ENCODE data around the gene MYO1H. TPM values are rescaled to one million over a fixed set of nuclear protein-coding genes. Genes with fewer than 3 reads are reported as not detected.

The MYO1H gene
- total RNA-seq, 1 experiment from 2014 or later: 0.26 TPM

GRCh38 chr12:109458086-109458485, 110.4 kb downstream of the MYO1H start:
- WGBS (ENCODE audit: extremely low coverage, insufficient read length, low lambda C conversion rate): no CpG with 5 or more reads among the region's 4 CpGs
- Histone ChIP-seq H2BK12ac (ENCODE audit: insufficient read length, low read depth, low read length) (peak overlapping the region; percentile 42), H3K9ac (ENCODE audit: extremely low read depth, insufficient read length, low read length) (peak overlapping the region; percentile 15), H2BK15ac (ENCODE audit: low read depth, low read length) (no peak overlapping the region), H3K18ac (ENCODE audit: insufficient read length, low read depth, low read length) (peak overlapping the region; percentile 45), H4K5ac (ENCODE audit: insufficient read length, low read depth, low read length) (no peak overlapping the region), H2AFZ (ENCODE audit: low read length) (no peak overlapping the region), H3K14ac (ENCODE audit: insufficient read depth, low read length) (no peak overlapping the region; the same call in 1 of the 2 replicates), H3K56ac (ENCODE audit: insufficient read length, low read depth, low read length) (no peak overlapping the region), H2BK120ac (ENCODE audit: low read depth, low read length, poor library complexity, severe bottlenecking) (peak overlapping the region; percentile 42), H3K23me2 (ENCODE audit: insufficient read length, low read depth, low read length, poor library complexity, severe bottlenecking) (no peaks in the 10 kb centered on the region), H3K79me2 (ENCODE audit: insufficient read depth, low read length) (peaks cover 5% of the 10 kb centered on the region; the same call in 1 of the 2 replicates), H3K79me1 (ENCODE audit: insufficient read depth, low read depth, low read length, poor library complexity, severe bottlenecking) (peaks cover 6% of the 10 kb centered on the region), H2BK20ac (ENCODE audit: low read depth, low read length, poor library complexity, severe bottlenecking) (no peak overlapping the region), H3K27ac (ENCODE audit: insufficient read length, low read depth, low read length) (peak overlapping the region; percentile 88), H2BK5ac (ENCODE audit: insufficient read length, low read length) (no peak overlapping the region), H3K9me3 (ENCODE audit: control insufficient read depth, low read depth, low read length) (no peaks in the 10 kb centered on the region), H3K23ac (ENCODE audit: insufficient read length, low read depth, low read length) (no peak overlapping the region), H4K91ac (ENCODE audit: insufficient read length, low read depth, low read length) (peak overlapping the region; percentile 5), H3K27me3 (ENCODE audit: insufficient read depth, low read length) (no peaks in the 10 kb centered on the region), H3K4ac (ENCODE audit: low read depth, low read length) (no peak overlapping the region; the same call in 1 of the 2 replicates), H4K20me1 (ENCODE audit: control insufficient read depth, insufficient read depth, insufficient read length) (peaks cover 2% of the 10 kb centered on the region), H3K4me1 (ENCODE audit: insufficient read depth, low read length) (peaks cover 31% of the 10 kb centered on the region; the same call in 1 of the 2 replicates), H4K8ac (replicated peaks; ENCODE audit: insufficient read length, low read depth, low read length) (no peak overlapping the region), H3T11ph (ENCODE audit: low read length) (peak overlapping the region; percentile 13), H2AK5ac (ENCODE audit: insufficient read length, low read length) (peak overlapping the region; percentile 1), H3K4me2 (ENCODE audit: insufficient read depth, insufficient read length, low read length) (peak overlapping the region; percentile 34)
- H3K27me3 Mint-ChIP-seq (ENCODE audit: low read depth): no peaks in the 10 kb centered on the region
- no peak for DNase-seq
- H3K9me3 Mint-ChIP-seq: no peaks in the 10 kb centered on the region; a peak in 2 of 5 replicates
- H3K4me1 Mint-ChIP-seq: peaks cover 59 to 61% of the 10 kb centered on the region in 2 experiments
- H3K4me3 Mint-ChIP-seq: peak overlapping the region; percentile 32 to 46
- peaks cover 32 to 60% (median 56%) of the 10 kb centered on the region in 3 experiments; a peak in 6 of 7 replicates for H3K36me3 Mint-ChIP-seq (ENCODE audit: insufficient read depth in 1 of 3, low read depth in 3 of 3)
- no peak for TF ChIP-seq CTCF (conservative IDR thresholded peaks at IDR 0.05)
- peak overlapping the region; percentile 97 to 100 (median 98) for H3K27ac Mint-ChIP-seq

All from H9 (cell line).